Measurements from ENCODE around the gene LSM14B.

LSM14B gene

GRCh38 chr20:62164879-62165761 is 42.8 kb downstream of the LSM14B start:
- DNase-seq: no peak

GRCh38 chr20:62165762-62166399 is 43.6 kb downstream of the LSM14B start:
- DNase-seq: no peak

GRCh38 chr20:62167474-62167873 is 45.2 kb downstream of the LSM14B start:
- no peak for DNase-seq

GRCh38 chr20:62168061-62168460 is 45.8 kb downstream of the LSM14B start:
- DNase-seq: no peak

GRCh38 chr20:62168890-62169435 is 46.7 kb downstream of the LSM14B start:
- DNase-seq: no peak

GRCh38 chr20:62170536-62170935 is 48.3 kb downstream of the LSM14B start:
- DNase-seq: no peak

- no peak for DNase-seq
These were observed 49.0 kb downstream of the LSM14B start for GRCh38 chr20:62171245-62171644.

- no peak for DNase-seq
These were observed 50.4 kb downstream of the LSM14B start for GRCh38 chr20:62172666-62173065.

GRCh38 chr20:62174021-62174804 is 51.9 kb downstream of the LSM14B start:
- no peak for DNase-seq

GRCh38 chr20:62174870-62175624 is 52.8 kb downstream of the LSM14B start:
- no peak for DNase-seq

GRCh38 chr20:62175711-62176110 is 53.4 kb downstream of the LSM14B start:
- DNase-seq: no peak

GRCh38 chr20:62176866-62177265 is 54.6 kb downstream of the LSM14B start:
- DNase-seq: no peak

GRCh38 chr20:62177307-62177706 is 55.0 kb downstream of the LSM14B start:
- no peak for DNase-seq

GRCh38 chr20:62178316-62179161 is 56.3 kb downstream of the LSM14B start:
- DNase-seq: no peak

GRCh38 chr20:62179162-62179504 is 56.9 kb downstream of the LSM14B start:
- no peak for DNase-seq

- no peak for DNase-seq
These were observed 59.5 kb downstream of the LSM14B start for GRCh38 chr20:62181808-62182207.

GRCh38 chr20:62182469-62183425 is 60.5 kb downstream of the LSM14B start, which contains the start of gene MTG2:
Gene MTG2, plus strand, starts transcription at chr20:62183028. Its CDS starts 10,393 bp downstream, at chr20:62193421.
- DNase-seq: peak; percentile 94

- DNase-seq: no peak
These were observed 61.3 kb downstream of the LSM14B start for GRCh38 chr20:62183426-62184142.
